ENCODE measurements around the gene CRYBG1.
"Not testable (repeated sequence)": the region's sequence is repeated elsewhere in the genome, so short reads cannot be mapped to it uniquely, and the experiment has no call there.

- TF ChIP-seq CTCF (conservative IDR thresholded peaks at IDR 0.05; ENCODE audit: low read length); EZH2phosphoT487 (IDR thresholded peaks at IDR 0.05; ENCODE audit: borderline replicate concordance): not testable (repeated sequence)
These were observed 199.1 kb downstream of the CRYBG1 start for GRCh38 chr6:106559659-106560058.

All from Loucy (cell line).